HG03196 (cell line): ENCODE results near the gene DMBX1.

Experiments
- ATAC-seq: cut with Tn5 transposase; IDR thresholded peaks from one replicate; pipeline ENCODE4 v1.9.1; 2021; ENCODE audit not compliant: unreplicated experiment

DMBX1 gene

DNA sequence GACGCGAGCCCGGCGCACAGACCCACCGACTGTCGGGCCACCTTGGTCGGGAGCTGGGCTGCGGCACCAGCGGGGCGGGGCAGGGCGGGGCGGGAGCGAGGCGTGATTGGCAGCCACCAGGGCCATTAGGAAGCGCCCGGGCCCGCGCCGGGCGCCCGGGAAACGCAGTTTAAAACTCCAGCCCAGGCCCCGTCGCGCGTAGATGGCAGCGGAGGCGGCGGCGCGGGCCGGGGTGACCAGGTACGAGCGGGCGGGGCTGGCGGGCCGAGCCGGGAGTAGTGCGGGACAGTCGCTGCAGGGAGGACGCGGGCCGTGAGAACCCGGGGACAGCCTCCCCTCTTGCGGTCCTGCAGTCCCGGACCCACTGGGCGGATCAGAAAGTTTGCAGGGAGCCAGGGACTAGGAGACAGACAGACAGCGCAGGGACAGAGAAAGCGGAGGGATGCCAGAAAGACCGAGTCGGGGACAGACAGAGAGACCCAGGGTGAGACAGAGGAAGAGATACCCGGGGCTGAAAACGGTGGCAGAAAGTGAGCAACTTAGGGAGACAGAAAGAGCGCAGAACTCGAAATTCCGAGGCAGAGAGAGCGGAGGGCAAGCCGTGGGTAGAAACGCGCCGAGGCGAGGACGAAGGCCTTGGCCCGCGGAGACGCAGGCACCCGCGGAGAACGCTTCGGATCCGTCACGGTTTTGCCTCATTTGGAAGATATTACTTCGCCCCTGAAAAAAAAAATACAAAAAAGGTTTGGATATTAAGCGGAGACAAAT is at the start of gene DMBX1:
Gene DMBX1 (plus strand): TSS at position 199 of the 768 bp plus-strand sequence. CDS start 17,175 bp downstream, outside the sequence.
- no peak for ATAC-seq

DNA sequence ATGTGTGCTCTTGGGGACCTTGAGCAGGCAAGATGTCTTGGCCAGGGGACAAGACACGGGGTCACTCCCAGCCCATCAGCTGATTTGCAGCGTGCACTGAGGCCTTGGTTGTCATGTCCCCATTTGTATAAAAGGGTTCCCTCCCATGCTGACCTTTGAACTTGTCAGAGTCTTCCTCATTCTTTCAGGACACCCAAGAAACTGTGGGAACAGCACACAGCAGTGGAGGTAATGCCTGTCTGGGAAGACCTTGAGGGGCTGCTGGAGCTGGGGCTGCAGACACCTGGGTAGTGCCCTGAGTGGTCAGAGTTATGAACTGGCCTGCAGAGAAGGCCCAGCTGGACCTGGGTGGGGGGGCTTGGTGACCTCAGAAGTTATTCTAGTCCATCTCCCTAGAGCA is 49.2 kb upstream of the DMBX1 start:
- ATAC-seq = no peak

- peak; percentile 68 for ATAC-seq
Measured at GRCh38 chr1:46442317-46443161, 47.1 kb upstream of the DMBX1 start.

DNA sequence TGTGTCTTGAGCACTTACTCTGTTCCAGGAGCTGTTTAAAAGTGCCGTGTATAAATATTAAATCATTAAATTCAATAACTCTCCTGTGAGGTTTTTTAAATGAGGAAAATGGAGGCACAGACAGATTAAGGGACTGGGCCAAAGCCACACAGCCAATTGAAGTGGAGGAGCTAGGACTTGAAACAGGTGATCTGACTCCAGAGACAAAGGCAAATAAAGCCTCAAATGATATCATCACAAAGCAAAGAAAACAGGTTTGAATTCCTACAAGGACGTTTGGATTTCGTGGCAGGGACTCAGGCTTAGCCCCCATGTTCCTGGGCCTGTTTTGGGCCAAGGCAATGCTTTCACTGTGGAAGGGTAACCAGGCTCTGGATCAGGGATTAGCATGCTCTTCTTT is 45.2 kb upstream of the DMBX1 start:
- ATAC-seq = no peak

- no peak for ATAC-seq
Measured at GRCh38 chr1:46445773-46446256, 43.8 kb upstream of the DMBX1 start.

DNA sequence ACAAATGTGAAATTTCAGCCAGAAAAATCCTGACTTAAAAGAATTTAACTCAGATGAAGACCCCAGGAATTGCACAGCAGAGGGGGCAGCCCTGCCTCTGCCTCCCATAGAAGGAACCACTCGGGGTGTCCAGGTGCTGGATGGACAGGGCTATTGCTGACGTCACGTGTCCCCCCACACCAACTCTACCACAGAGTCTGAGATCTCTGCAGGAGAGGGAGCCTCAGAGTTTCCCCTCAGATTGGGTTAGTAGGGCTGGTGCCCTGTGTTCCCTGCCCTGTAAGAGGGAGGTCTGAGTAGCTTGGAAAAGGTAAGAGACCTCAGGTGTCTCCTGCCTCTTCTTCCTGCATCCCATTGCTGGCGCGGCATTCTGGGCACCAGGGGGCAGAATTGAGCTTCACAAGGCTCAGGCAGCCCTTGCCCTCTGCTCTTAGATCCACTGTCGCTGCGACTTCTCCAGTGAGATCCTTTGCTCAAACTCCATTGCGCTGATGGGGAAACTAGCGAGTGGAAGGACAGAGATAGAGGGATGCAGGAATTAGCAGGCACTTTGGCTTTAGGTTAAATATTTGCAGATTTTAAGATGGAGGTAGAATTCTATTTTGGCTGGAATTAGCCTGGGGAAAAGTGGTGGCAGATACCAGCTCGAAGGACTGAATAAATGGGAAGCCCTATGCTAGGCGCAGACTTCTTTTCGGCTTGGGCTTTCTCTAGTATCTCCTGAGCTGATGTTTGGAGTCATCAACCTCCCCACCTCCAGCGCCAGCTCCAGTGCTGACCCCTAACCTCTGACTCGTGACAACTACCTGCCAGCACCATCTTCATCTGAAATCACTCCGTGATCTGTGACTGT is 42.8 kb upstream of the DMBX1 start:
- no peak for ATAC-seq

DNA sequence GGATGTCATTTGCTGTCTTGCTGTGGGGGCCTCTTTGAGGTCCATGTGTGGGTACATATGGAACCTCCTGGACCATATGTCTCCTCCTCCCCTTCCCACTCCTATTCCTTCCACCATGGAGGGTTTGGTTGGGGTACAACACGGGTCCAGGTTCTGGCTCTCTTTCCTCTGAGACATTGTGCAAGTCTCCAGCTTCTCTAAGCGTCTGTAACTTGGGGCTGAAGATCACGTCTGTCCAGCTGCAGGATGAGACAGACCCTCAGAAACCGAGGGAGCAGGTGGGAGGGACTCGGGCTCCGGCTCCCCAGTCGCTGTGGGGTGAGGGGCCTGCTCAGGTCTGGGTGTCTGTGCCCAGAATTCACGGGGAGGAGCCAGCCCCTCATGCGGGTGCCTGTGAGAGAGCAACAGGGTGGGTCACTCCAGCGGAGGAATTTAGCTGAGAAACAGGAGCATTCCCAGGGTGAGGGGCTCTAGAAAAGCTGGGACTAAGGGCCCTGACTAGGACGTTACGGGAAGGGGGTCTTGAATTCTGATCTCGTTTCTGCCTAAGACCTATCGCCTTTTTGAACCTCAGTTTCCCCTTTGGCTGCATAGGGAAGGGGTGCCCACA is 42.0 kb upstream of the DMBX1 start:
- ATAC-seq = no peak

GRCh38 chr1:46448109-46448911 is 41.3 kb upstream of the DMBX1 start:
- no peak for ATAC-seq

- ATAC-seq = no peak
Measured at GRCh38 chr1:46449223-46450159, 40.1 kb upstream of the DMBX1 start.

GRCh38 chr1:46450160-46450517 is 39.5 kb upstream of the DMBX1 start:
- no peak for ATAC-seq

- no peak for ATAC-seq
Measured at GRCh38 chr1:46451948-46452930, 37.4 kb upstream of the DMBX1 start.

- no peak for ATAC-seq
Measured at GRCh38 chr1:46452931-46453325, 36.7 kb upstream of the DMBX1 start.

GRCh38 chr1:46453449-46453848 is 36.2 kb upstream of the DMBX1 start:
- ATAC-seq = no peak

DNA sequence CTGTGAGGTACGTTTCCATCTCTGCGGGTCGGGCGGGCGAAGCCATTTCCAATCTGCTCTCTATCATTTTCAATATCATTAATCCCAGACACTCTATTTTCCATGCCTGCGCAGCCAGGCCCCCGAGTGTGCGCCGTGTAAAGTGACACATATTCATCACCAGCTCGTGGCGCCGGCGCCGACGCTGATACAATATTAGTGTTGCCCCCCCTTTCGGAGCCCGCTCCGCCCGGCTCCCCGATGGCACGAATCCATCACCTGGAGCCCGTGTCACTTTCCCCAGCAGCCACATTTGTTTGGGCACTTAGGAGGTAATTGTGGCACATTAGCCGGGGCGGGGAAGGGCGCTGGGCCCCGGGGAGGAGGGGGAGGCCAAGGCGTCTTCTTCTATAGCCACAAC is 33.7 kb upstream of the DMBX1 start:
- ATAC-seq = no peak

DNA sequence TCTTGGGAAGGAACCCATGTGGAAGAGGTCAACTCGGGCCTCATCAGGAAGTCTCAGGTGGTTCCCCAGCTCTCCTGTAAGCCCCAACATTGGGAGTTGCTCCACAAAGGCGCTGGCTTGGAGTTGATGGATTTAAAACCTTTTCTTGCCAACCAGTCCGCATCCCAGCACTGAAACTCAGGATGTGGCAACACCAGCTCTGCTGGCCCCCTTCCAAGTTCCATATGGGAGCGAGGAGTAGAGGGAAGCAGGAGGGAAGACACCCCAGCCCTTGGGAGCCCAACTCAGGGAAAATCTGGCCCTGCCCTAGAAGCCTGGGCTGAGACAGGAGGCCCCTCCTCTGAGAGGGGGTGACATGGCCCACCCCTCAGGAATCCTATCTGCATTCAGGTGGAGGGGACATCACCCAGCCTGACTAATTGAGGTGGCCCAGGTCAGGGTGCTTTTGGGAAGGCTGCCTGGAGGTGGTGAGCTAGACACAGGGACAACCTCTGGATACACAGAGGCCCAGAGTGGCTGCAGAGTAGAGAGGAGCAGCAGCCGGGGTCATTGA is 33.1 kb upstream of the DMBX1 start:
- no peak for ATAC-seq

- ATAC-seq = no peak
Measured at GRCh38 chr1:46457178-46457577, 32.5 kb upstream of the DMBX1 start.

- no peak for ATAC-seq
Measured at GRCh38 chr1:46458190-46458589, 31.4 kb upstream of the DMBX1 start.
